Measurements from ENCODE around the gene MCEE. TPM values are rescaled to one million over a fixed set of nuclear protein-coding genes. Genes with fewer than 3 reads are reported as not detected.

Gene MCEE
- polyA plus RNA-seq, 2 of the 4 experiments (the other 2 are of a cell fraction) = 10.3 to 17.7 TPM

DNA sequence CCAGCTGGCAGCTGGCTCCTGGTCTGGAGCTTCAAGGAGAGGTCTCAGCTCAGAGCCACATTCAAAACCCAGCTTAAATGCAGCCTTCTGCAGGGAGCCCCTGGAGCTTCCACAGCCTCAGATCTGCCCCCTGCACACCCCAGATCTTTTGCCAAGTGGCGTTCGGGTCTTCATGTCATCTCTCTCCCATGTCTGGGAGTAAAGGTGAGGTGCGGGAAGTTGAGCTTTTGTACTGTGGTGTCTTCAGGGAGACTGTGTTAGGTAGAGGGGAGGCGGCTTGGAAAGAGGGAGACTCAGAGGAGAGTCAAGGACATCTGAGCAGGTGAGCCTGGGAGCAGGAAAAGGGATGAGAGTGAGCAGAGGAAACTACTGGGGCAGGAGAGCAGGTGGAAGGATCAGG lies 25.8 kb upstream of the MCEE start:
- H3K4me1 ChIP-seq = peaks cover 7% of the 10 kb centered on the region; the same call in 2 of the 3 replicates
- CTCF ChIA-PET = interaction anchor here (0.6 to 3.7 kb wide), 19 partner anchors 10 to 354 kb away, joined by 3 to 18 read pairs (median 7); partner anchors contain the start of gene ZNF638
- H3K4me3 ChIP-seq = no peak overlapping the region
- TF ChIP-seq MYC (IDR thresholded peaks at IDR 0.05; ENCODE audit: borderline replicate concordance, low read length) = no peak
- no peak for TF ChIP-seq EHF (CRISPR knock-in tag; IDR thresholded peaks at IDR 0.05)
- no peak for TF ChIP-seq ZSCAN20 (CRISPR knock-in tag; IDR thresholded peaks at IDR 0.05)
- DNase-seq (ENCODE audit: low read depth in 1 of 2, low spot score in 1 of 2) (no peak), ATAC-seq (no peak), FAIRE-seq (no peak)
- POLR2A ChIA-PET = interaction anchor here (1.9 kb wide), 1 partner anchor 88 kb away, joined by 5 read pairs; the partner anchor contains the start of gene NAGK
- no peak overlapping the region for H3K27ac ChIP-seq
- no peak overlapping the region for H3K4me2 ChIP-seq
- 70% methylated on average over 4 of the region's 4 CpGs for WGBS (ENCODE audit: missing lambda C conversion rate)
- no peaks in the 10 kb centered on the region for H3K9me3 ChIP-seq

DNA sequence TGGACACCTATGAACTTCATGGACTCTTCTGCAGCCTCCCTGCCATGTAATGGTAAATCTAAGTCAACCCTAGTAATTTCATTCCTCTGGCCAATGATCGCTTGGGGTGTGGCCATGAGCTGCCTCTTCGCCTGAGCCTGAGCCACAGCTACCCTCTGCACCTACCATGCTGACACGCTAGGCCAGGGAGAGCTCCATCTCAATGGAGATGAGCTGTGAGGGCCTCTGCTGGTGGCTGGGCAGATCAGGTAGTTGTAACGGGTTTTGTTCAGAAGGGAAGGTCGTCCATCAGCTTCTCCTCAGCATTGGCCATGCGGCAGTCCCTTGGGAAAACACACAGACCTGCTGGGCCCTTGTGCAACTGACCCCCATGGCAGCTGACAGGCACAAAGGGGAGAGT lies 24.8 kb upstream of the MCEE start:
- no peak for TF ChIP-seq CBX2 (IDR thresholded peaks at IDR 0.05; ENCODE audit: borderline replicate concordance, low read depth)
- TF ChIP-seq HEYL (CRISPR knock-in tag; IDR thresholded peaks at IDR 0.05) = no peak
- 0 out of 3 replicates have a peak, but pooled peaks have one; percentile 10 for TF ChIP-seq SMC3 (IDR thresholded peaks at IDR 0.05)
- TF ChIP-seq RAD21 (conservative IDR thresholded peaks at IDR 0.05 in 1 of 2, IDR thresholded peaks at IDR 0.05 in 1 of 2) = 0 out of 5 replicates have a peak, but pooled peaks of 1 of the 2 experiments have one; percentile 23
- no peak for TF ChIP-seq EP300 (IDR thresholded peaks at IDR 0.05)
- no peak for TF ChIP-seq ZC3H11A (IDR thresholded peaks at IDR 0.05)
- TF ChIP-seq HOXB13 (CRISPR knock-in tag; IDR thresholded peaks at IDR 0.05; ENCODE audit: low read depth) = no peak
- TF ChIP-seq, protein P1, sequence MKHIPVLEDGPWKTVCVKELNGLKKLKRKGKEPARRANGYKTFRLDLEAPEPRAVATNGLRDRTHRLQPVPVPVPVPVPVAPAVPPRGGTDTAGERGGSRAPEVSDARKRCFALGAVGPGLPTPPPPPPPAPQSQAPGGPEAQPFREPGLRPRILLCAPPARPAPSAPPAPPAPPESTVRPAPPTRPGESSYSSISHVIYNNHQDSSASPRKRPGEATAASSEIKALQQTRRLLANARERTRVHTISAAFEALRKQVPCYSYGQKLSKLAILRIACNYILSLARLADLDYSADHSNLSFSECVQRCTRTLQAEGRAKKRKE (CRISPR knock-in tag; IDR thresholded peaks at IDR 0.05; ENCODE audit: low read depth) = no peak
- TF ChIP-seq, protein P2, sequence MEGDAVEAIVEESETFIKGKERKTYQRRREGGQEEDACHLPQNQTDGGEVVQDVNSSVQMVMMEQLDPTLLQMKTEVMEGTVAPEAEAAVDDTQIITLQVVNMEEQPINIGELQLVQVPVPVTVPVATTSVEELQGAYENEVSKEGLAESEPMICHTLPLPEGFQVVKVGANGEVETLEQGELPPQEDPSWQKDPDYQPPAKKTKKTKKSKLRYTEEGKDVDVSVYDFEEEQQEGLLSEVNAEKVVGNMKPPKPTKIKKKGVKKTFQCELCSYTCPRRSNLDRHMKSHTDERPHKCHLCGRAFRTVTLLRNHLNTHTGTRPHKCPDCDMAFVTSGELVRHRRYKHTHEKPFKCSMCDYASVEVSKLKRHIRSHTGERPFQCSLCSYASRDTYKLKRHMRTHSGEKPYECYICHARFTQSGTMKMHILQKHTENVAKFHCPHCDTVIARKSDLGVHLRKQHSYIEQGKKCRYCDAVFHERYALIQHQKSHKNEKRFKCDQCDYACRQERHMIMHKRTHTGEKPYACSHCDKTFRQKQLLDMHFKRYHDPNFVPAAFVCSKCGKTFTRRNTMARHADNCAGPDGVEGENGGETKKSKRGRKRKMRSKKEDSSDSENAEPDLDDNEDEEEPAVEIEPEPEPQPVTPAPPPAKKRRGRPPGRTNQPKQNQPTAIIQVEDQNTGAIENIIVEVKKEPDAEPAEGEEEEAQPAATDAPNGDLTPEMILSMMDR (IDR thresholded peaks at IDR 0.05) = no peak
- TF ChIP-seq, protein P3, sequence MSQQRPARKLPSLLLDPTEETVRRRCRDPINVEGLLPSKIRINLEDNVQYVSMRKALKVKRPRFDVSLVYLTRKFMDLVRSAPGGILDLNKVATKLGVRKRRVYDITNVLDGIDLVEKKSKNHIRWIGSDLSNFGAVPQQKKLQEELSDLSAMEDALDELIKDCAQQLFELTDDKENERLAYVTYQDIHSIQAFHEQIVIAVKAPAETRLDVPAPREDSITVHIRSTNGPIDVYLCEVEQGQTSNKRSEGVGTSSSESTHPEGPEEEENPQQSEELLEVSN (IDR thresholded peaks at IDR 0.05; ENCODE audit: borderline replicate concordance, low read depth) = no peak
- TF ChIP-seq MYC (IDR thresholded peaks at IDR 0.05; ENCODE audit: borderline replicate concordance, low read length) = no peak
- no peak for TF ChIP-seq CBX8 (IDR thresholded peaks at IDR 0.05)
- no peak for TF ChIP-seq FOSB (CRISPR knock-in tag; IDR thresholded peaks at IDR 0.05)
- TF ChIP-seq ZSCAN20 (CRISPR knock-in tag; IDR thresholded peaks at IDR 0.05) = no peak

DNA sequence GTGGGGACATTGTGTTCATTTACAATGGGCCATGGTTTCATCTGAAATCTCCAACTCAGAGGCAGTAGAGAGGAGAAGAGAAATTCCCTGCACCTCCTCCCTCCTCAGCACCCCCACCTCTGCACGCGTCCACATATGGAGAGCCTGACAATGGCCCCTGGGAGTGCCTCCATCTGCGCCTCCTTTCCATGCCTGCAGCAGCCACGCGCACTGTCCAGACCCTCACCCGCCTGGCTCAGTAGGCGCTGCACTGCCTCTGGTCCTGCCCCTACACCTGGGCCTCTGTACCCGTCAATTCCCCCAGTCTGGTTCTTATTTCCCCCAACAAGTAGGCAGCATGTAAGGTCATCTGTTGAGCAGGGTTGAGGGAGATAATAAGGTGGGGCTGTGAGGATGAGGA lies 24.2 kb upstream of the MCEE start:
- H3K4me1 ChIP-seq = peaks cover 7% of the 10 kb centered on the region; the same call in 2 of the 3 replicates
- TF ChIP-seq RCOR1 (IDR thresholded peaks at IDR 0.05; ENCODE audit: low read depth, low read length) (no peak), CEBPB (IDR thresholded peaks at IDR 0.05) (no peak), TP53 (CRISPR knock-in tag; IDR thresholded peaks at IDR 0.05) (no peak), HOXA7 (CRISPR knock-in tag; IDR thresholded peaks at IDR 0.05) (no peak), FOXS1 (CRISPR knock-in tag; IDR thresholded peaks at IDR 0.05) (no peak), RFX5 (IDR thresholded peaks at IDR 0.05) (no peak), CHD2 (IDR thresholded peaks at IDR 0.05; ENCODE audit: low read length, partially characterized antibody) (no peak), RARB (CRISPR knock-in tag; IDR thresholded peaks at IDR 0.05) (no peak), POLR2A (IDR thresholded peaks at IDR 0.05; ENCODE audit: low read length) (no peak), NFE2L2 (conservative IDR thresholded peaks at IDR 0.05; ENCODE audit: low read length) (no peak), POLR2AphosphoS2 (conservative IDR thresholded peaks at IDR 0.05; ENCODE audit: low read length) (no peak)
- TF ChIP-seq, protein P4, sequence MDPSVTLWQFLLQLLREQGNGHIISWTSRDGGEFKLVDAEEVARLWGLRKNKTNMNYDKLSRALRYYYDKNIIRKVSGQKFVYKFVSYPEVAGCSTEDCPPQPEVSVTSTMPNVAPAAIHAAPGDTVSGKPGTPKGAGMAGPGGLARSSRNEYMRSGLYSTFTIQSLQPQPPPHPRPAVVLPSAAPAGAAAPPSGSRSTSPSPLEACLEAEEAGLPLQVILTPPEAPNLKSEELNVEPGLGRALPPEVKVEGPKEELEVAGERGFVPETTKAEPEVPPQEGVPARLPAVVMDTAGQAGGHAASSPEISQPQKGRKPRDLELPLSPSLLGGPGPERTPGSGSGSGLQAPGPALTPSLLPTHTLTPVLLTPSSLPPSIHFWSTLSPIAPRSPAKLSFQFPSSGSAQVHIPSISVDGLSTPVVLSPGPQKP (IDR thresholded peaks at IDR 0.05; ENCODE audit: low read depth, low read length) = no peak
- H3K27ac ChIP-seq = no peak overlapping the region
- no peak overlapping the region for H3K4me3 ChIP-seq
- FAIRE-seq = no peak
- no peak for DNase-seq (ENCODE audit: low read depth in 1 of 2, low spot score in 1 of 2)
- ATAC-seq = no peak
- ChIA-PET CTCF (interaction anchor here (0.8 to 2.5 kb wide), 7 partner anchors 36 to 356 kb away, joined by 3 to 8 read pairs (median 4); no protein-coding TSS in a partner anchor), POLR2A (interaction anchor here (1.2 kb wide), 1 partner anchor 24 kb away, joined by 3 read pairs; the partner anchor contains the start of genes MCEE and MPHOSPH10)
- WGBS (ENCODE audit: missing lambda C conversion rate) = 60% methylated on average over 8 of the region's 8 CpGs
- no peak overlapping the region for H3K4me2 ChIP-seq
- H3K9me3 ChIP-seq = no peaks in the 10 kb centered on the region

More for the DNA sequence above, 24.8 kb upstream of the MCEE start:
- ChIA-PET CTCF (interaction anchor here (0.7 to 3.5 kb wide), 11 partner anchors 10 to 356 kb away, joined by 3 to 18 read pairs (median 4); no protein-coding TSS in a partner anchor), POLR2A (no interaction called here)
- peak; percentile 32 to 73 for DNase-seq (ENCODE audit: low read depth in 1 of 2, low spot score in 1 of 2)
- 22% methylated on average over 6 of the region's 6 CpGs for WGBS (ENCODE audit: missing lambda C conversion rate)
- Histone ChIP-seq H3K4me1 (peaks cover 7% of the 10 kb centered on the region; the same call in 2 of the 3 replicates), H3K27ac (no peak overlapping the region), H3K9me3 (no peaks in the 10 kb centered on the region), H3K4me2 (no peak overlapping the region), H3K4me3 (no peak overlapping the region)
- ATAC-seq = peak; percentile 70 to 83
- no peak for FAIRE-seq
